Hippocampal formation (tissue), 2 donors: Measurements from ENCODE around the gene TOMM34.

ENCODE experiments used
- DNase-seq, 2 donors: peaks; one replicate each; lab custom pipeline; 2025; lab: John Stamatoyannopoulos, UW

TOMM34 gene

DNA sequence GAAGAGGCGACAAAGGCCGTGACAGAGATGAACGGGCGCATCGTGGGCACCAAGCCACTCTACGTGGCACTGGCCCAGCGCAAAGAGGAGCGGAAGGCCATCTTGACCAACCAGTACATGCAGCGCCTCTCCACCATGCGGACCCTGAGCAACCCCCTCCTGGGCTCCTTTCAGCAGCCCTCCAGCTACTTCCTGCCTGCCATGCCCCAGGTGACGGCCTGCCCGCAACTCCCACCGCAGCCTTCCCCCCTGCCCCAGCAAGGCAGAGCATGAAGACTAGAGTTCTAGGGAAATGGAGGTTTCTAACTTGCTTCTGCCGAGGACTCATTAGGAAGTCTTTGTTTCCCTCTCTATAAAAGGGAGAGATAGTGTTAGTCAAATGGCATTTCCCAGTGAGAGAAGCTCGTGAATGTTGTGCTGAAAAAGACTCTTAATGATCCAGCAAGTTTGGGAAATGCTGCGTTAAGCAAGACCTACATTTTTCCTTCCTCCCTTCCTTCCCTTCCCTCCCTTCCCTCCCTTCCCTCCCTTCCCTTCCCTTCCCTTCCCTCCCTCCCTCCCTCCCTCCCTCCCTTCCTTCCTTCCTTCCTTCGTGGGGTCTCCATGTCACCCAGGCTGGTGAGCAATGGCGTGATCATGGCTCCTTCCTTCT is 29.6 kb downstream of the TOMM34 start:
- no peak for DNase-seq

DNA sequence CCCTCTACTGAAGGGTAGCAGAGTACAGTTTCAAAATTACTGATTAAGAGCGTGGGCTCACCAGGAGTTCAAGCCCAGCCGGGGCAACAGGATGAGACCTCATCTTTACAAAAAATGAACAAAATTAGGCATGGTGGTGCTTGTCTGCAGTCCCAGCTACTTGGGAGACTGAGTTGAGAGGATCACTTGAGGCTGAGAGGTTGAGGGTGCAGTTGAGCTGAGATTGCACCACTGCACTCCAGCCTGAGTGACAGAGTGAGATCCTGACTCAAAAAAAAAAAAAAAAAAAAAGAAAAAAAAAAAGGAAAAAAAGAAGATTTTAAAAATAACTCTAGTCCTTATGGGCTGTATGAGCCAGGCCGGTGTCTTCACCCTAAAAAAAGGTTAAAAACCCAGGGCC is 31.6 kb downstream of the TOMM34 start:
- no peak for DNase-seq

DNA sequence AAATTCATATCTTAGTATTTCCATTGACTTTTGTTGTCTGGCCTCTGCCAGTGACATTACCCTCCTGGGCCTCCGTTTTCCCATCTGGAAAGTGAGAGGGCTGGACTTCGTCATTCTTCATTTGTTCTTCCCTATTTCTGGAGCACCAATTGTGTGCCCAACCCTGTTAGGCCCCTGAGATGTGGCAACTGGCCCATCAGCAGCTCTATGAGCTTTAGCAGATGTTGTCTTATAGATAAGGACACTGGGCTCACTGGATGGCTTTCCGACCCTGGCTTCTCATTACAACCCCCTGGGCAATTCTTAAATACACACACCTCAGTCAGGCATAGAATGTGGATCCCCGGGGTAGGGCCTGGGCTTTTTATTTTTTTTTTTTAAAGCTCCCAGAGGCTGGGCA is 35.7 kb downstream of the TOMM34 start:
- DNase-seq: no peak

DNA sequence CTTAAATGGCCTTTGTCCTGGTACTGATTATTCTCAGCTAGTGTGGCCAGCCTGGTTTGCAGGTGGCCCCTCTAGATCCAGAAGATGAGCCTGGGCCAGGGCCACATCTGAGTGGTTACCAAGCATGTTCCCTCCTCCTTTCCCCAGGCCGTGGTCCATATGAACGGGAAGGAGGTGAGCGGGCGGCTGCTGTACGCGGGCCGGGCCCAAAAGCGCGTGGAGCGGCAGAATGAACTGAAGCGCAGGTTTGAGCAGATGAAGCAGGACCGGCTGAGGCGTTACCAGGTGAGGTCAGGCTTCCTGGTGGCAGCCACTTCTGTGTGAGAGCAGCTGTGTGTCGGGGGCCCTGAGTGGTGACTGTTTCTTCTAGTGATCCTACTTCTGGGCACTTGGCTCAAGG is 38.8 kb downstream of the TOMM34 start:
- no peak for DNase-seq

DNA sequence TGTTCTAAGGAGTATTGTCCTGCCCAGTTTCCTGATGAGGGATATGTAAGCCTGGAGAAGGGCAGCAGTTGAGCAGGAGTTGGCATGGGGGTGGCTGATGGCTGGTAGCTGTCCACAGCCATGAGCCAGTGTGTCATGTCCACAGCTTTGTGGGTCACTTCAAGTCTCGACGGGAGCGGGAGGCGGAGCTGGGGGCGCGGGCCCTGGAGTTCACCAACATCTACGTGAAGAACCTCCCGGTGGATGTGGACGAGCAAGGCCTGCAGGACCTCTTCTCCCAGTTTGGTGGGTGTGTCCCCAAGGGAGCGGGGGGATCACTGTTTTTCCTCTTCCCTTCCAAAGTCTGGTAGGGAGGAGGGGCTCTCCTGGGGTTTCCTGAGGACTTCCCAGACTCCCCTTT is 41.4 kb downstream of the TOMM34 start:
- DNase-seq: no peak

DNA sequence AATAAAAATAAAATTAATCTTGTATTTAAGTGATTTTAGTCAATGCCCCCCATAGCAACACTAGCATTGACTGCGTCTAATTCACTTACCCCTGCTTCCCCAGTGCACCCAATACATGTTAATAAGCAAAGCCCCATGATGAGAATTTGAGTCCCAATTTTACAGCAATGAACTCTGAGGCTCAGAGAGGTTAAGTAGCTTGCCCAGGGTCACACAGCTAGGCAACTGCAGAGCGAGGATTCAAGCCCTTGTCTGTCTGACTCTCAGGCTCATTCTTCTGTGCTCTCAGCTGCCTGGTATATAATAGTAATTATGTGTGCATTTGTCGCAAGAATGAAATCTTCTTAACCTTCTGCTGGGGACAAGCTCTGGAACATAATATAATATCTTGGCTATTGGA is 41.9 kb downstream of the TOMM34 start:
- no peak for DNase-seq

DNA sequence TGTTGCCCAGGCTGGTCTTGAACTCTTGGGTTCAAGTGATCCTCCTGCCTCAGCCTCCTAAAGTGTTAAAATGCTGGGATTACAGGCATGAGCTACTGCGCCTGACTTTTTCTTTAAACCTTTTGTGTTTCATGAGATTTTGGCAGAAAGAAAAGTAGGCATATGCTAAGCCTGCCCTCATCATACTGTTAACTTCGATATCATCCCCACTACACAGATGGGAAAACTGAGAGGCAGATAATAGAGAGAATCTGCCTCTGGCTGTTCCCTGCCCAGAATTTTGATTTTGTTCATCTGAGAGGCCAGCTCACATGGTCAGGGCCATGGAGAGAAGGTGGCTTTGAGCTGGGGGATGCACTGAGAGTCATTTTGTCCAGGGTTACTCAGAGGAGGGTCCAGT is 42.8 kb downstream of the TOMM34 start:
- no peak for DNase-seq

DNA sequence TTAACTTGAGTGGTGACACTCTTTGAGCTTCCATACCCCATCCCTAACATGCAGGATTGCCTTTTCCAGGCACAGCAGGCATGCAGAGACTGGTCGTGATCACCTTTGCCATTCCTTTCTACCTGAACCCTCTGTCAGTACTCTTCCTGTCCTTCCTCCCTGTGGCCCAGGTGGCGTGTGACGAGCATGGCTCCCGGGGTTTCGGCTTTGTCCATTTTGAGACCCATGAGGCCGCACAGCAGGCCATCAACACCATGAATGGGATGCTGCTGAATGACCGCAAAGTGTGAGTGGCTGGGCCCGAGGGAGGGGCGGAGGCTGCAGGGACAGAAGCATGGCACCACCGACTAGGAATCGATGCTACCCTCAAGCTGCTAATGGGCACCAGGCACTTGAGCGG is 43.6 kb downstream of the TOMM34 start:
- no peak for DNase-seq

DNA sequence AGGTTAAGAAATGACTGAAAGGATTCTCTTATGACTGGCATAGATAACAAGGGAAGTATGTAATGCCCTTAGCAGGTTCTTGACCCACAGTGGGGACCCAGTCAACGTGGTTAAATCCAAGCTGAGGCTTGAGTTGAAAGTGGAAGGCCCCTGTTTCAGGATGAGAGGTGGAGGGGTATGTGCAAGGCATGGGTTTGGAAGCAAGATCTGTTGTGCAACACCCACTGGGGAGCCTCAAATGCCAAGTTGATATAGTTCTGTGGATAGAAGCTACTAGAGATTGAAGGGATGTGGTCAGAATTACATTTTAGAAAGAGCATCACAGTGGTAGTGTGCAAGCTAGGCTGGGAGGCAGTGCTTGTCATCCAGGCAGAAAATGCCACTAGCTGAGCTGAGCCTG is 45.3 kb downstream of the TOMM34 start:
- DNase-seq: no peak

DNA sequence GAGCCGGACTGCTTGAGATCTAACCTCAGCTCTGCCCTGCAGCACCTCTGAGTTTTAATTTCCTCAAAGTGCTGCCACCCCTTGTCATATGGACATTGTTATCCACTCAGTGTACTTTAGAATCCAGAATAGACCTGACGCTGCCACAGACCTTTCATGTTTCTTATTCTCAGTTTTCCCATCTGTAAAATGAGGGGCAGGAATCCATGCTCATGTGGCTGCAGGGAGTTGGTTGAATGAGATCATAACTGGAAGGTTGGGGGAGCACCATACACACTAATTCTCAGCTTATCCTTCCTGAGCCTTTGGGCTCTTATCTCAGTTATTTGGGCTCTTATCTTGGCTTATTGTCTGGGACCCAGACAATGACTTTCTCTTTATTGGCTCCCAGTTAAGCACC is 48.0 kb downstream of the TOMM34 start:
- no peak for DNase-seq

DNA sequence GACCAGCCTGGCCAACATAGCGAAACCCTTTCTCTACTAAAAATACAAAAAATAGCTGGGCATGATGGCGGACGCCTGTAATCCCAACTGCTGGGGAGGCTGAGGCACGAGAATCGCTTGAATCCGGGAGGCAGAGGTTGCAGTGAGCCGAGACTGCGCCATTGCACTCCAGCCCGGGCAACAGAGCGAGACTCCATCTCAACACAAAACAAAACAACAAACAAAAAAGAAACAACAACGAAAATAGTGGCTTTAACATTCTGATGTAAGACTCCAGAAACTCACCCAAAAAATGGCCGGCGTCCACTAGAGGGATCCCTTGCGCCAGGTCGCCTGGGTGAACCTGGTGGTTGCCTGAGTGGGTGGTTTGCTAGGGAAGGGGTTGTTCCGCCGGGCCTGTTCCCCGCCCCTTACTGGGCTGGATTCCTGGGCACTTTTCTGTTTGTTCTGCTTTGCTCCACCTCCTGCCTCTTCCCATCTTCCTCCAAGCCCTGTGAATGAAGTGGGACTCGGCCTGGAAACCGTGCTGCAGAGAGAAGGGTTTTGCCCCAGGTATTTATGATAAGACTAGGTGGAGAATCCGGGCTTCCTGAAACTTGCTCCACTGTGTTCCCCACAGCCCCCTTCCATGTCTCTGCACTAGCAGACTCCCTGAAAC is 48.8 kb downstream of the TOMM34 start:
- DNase-seq: no peak

DNA sequence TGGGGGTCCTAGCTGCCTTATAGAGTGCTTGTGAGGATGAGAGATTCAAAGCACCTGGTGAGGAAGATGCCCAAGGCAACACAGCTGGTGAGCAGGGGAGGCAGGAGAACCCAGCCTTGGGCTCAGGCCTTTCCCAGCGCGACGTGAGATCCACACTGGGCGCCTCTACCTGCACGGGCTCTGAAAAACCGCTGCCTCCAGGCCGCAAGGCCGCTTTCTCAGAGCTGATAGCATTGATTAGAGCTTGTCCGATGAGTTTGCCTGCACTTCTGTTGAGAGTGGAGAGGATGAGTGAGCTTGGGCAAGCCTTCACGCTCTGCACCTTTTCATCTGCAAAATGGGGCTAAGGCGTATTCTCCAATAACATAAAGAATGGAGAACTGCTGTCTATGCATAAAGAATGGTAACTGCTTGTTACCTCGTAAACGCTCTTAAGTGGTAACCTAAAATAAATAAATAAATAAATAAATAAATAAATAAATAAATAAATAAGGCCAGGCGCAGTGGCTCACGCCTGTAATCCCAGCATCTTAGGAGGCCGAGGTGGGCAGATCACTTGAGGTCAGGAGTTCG is 49.4 kb downstream of the TOMM34 start:
- DNase-seq: no peak

DNA sequence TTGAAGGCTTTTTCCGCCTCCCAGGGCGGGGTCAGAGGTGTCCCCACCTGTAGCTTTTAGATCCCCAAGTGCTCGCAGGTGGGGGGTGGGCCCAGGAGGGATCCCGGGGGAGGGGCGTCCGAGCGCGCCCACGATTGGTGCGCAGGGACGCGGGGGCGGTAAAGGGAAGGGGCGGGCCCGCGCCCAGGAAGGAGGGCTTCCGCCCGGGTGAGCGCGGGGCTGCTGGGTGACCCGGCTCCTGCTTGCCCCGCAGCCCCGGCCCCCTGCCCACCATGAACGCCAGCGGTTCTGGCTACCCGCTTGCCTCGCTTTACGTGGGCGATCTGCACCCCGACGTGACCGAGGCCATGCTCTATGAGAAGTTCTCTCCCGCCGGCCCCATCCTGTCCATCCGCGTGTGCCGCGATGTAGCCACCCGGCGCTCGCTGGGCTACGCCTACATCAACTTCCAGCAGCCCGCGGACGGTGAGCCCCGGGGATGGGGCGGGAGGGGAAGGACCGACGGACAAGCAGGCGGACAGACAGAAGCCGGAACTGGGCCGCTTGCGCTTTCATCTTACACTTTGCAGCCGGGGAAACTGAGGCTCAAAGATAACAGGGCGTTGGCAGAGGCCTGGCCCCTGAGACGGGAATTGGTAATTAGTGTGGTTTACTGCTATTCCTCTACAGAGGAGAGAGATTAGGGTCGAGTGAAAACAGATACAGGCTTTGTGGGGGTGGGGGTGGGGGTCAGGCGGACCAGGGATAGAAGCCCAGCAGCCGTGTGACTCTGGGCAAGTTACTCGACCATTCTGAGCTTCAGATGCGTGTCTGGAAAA is 50.1 kb downstream of the TOMM34 start, which contains the start of gene PABPC1L:
Gene PABPC1L, plus strand, starts transcription at position 189 of the 818 bp plus-strand sequence. Its CDS starts 84 bp downstream, at position 273.
- peak in 1 of 2 donors; percentile 20 for DNase-seq

DNA sequence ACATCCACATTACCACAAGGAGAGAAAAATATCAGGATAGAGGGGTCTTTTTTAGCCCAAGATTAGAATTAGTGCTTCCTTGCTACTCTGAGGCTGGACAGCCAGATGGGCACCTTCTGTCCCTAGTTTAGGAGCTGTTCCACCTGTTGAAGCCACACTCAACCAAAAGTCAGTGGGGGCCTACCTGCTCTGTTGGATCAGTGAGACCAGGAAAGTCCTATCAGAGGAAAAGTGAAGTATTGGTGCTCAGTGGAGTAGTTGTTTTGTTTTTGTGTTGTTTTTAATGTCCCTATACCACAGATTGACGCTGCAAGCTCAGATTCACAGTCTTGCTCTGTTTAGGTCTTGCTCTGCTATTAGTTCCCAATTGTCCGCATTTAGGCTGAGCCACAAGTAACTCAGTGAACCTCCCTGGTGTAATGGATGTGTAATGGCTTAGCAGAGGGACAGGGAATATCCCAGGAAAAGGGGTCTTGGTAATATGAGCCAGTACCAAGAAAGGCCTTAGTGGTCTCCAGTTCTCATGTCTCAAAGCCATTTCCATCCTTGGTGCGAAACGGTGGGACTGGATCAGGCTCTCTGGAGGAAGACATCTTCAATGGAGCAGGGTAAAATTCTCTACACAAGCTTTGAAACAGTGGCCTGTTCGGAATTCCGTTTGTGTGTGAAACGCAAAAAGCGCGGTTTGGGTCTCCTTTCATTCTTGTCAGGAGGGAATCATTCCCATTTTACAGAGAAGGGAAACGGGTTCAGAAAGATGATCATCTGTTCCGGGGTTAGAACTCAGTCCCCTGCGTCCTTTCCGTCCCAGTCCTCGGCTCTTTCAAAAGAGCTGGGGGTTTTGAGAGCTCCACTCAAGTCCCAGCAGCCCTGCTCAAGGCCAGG is 51.0 kb downstream of the TOMM34 start:
- no peak for DNase-seq

DNA sequence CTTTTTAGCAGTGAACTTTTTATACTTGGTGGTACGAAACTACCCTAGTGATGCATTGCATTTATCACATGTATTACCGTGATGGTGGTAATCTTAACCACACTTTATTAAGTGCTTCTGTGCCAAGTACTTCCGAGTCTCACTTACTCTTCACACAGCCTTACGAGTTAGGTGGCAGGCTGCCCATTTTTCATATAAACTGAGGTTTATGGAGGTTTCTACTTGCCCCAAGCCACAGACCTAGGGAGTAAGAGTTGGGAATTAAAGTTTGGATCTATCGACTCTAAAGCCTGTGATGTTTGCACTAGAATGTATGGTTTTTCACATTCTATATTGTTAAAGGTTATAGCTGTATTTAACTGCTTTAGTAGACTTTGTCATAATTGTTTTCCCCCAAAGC is 55.8 kb downstream of the TOMM34 start:
- no peak for DNase-seq

DNA sequence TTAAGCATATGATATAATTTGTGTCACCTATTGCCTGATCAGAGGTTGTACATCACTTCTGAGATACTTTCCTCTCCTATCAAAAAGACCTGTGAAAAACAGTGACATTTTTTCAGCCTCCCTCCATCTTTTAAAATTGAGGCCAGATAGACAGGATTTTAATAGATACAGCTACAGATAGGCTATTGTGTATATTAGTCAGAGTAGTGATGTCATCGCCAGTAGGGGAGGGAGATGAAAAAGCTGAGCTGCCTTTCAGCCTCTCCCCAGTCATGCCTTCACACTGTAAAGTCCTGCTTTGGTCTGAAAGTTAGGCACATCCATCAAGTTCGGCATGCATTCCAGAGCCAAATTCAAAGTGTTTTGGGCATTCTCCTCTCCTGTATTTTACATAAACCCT is 58.2 kb downstream of the TOMM34 start:
- DNase-seq: peak; percentile 8 to 78

DNA sequence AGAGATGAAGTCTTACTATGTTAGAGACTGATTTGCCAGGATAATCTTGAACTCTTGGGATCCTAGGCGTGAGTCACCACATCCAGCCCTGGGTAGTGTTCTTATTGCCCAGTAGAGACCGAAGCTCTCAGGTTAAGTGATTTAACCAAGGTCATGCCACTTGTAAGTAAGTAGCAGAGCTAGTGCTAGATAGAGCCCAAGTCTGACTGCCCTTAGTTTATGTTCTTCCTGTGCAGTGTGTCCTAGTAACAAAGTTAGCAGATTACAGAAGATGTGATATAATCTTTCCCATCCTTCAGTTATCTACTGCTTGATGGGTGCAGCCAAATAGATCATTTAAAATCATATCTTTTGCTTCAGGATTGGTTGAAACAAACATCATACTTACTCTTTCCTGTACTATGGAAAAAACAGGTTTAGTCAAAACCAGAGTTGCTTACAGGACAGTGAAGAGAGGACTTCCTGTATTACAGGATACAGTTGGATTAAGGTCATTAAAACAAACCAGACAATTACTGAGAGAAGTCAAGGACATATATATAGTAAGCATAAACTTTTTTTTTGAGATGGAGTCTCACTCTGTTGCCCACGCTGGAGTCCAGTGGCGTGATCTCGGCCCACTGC is 59.9 kb downstream of the TOMM34 start:
- DNase-seq: no peak

DNA sequence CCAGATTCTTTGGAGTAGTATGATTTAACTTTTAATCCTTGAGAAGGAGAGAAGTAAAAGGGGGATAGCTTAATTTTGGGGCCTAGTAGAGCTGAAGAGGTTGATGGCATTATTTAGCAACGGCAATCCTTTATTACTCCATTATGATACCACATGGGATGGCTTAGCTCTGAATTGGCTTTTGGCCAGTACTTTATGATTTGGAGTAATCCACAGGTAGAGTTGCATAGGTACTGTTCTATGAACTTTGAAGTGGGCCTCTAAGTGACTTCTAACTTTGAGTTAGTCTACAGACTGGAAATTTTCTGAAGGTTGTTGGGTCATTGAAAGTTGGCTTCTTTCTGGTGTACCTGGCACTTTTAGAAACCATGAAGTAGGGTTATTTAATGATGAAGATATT is 63.1 kb downstream of the TOMM34 start:
- DNase-seq: no peak

DNA sequence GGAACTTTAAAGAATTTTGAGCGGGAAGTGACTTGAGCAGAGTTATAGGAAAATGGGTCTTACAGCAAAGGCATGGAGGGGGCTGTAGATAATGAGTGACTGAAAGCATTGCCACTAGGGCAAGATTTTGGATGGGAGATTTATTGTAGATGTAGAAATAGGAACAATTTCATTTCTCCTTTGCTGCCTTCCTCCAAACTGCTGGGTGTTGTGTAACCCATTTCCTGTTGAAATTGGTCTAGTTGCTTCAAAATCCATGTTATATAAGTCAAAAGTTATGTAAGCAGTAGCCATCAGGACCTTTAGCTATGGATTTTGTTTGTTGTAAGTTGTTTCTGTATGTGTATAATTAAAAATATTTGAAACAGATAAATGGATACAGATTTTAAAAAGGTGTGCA is 63.6 kb downstream of the TOMM34 start:
- DNase-seq: no peak

DNA sequence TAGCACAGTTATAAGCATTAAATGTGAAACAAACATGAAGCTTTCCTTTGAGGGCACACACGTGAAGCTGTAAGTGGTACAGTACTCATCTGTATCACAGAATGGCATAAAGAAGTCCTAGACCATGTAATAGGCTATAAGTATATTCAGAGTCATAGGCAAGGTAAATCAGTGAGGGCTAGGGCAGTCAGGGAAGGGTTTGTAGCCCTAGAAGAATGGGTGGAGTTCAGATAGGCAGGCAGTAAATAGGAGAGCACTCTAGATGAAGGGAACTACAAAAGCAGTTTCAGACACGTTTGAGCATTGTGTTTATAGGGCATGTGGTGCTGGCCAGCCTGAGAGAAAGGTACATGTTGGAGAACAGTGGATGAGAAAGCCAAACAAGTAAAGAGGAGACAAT is 65.2 kb downstream of the TOMM34 start:
- DNase-seq: no peak
